CD4-positive, alpha-beta T cell treated with Interleukin-4 for 4 hours (primary cell): ENCODE results near the gene HIVEP3.

ENCODE experiments used
- DNase-seq: peaks from one replicate; pipeline ENCODE4 v3.0.0-alpha.2; 2020

HIVEP3 gene

GRCh38 chr1:41621256-41621655, 297.5 kb downstream of the HIVEP3 start:
- no peak for DNase-seq

- no peak for DNase-seq
These were observed 298.2 kb downstream of the HIVEP3 start for GRCh38 chr1:41620365-41621169.

DNA sequence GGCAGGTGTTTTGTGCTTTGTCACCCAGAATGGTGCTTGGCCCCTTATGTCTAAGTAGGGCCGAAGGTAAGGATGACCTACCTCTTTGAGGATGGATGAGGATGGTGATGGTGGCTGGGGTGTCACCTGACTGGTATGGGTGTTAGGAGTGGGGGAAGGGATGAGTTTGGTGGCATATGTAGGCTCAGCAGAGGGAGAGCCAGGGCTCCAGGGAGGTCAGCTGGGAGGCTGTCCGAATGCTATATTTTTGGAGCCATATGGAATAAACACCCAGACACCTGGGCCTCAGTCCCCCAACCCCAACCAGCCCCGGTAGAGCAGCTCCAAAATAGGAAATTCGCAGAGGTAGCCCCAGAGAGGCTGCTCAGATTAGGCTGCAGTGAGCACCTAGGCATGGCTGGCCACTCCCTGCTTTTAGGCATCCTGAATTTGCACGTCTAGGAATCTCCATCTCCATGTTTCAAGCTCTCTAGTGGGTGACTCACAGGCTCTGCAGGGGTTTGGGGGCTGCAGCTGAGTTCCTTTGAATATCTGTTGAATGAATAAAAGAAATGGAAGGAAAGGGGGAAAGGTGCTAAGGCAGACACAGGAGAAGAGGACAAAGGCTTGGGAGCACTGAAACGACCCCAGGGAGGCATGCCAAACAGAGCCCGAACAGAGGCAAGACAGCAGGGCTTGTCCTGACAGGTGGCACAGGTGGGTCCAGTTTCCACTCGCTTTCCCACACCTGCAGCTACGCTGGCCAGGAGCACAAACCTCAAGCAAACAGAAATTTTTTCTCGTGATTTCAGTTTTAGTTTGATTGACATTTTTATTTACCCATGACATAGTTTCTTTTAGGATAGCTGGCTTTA, 299.0 kb downstream of the HIVEP3 start:
- no peak for DNase-seq

GRCh38 chr1:41618871-41619270, 299.9 kb downstream of the HIVEP3 start:
- DNase-seq: no peak

GRCh38 chr1:41618066-41618825, 300.5 kb downstream of the HIVEP3 start:
- no peak for DNase-seq

DNA sequence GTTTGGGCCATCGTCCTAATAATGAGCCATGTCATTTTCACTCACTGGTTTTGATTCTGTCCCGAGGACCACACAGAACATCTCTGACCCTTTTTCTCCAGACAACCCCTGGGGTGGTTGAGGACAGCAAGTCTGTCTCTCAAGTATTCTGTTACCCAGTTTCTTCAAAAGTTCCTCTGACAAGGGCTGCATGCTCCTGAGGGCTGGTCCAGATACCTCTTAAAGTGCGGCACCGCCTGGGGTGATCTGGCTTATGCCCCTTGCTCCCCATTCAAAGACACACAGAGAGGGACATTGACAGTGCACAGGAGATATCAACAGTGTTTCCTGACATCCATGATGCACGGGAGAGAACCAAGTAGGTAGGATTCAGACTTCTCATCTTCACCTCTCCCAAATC, 301.4 kb downstream of the HIVEP3 start:
- DNase-seq: no peak

- DNase-seq: no peak
These were observed 302.2 kb downstream of the HIVEP3 start for GRCh38 chr1:41616563-41616962.

DNA sequence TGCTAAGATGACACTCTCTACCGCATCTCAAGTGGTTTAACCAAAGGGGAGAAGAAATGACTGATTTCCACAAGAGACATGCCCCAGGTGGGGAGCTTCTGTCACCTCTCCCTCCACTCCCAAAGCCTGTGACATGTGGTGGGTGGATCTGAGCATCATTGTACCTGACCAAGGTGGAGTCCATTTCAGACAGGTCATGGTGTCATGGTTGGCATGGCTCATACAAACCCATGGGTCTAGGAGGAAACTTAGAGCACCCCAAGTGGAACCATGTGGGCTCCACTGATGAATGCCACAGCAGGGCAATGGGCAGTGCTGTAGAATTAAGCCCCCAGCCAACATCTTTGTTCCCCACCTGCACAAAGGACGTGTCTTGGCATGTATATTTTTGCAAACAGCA, 302.7 kb downstream of the HIVEP3 start:
- DNase-seq: no peak

DNA sequence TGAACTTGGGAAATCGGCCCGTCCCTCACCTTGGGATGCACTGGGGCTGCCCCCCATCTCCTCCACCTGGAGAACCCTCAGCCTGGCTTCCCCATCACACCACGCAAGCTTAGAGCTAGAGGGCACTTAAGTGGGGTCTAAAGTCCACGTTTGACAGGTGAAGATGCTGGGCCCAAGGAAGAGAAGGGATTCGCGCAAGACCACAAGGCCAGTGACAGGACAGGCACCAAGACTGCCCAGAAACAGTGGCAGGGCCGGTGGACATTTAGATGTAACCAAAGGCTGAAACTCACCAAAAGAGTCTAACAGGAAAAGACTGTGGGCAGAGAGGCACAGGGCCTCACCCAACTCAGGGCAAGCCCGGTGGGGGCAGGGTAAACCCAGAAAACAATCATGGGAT, 303.4 kb downstream of the HIVEP3 start:
- no peak for DNase-seq

- DNase-seq: no peak
These were observed 303.9 kb downstream of the HIVEP3 start for GRCh38 chr1:41614818-41615217.

DNA sequence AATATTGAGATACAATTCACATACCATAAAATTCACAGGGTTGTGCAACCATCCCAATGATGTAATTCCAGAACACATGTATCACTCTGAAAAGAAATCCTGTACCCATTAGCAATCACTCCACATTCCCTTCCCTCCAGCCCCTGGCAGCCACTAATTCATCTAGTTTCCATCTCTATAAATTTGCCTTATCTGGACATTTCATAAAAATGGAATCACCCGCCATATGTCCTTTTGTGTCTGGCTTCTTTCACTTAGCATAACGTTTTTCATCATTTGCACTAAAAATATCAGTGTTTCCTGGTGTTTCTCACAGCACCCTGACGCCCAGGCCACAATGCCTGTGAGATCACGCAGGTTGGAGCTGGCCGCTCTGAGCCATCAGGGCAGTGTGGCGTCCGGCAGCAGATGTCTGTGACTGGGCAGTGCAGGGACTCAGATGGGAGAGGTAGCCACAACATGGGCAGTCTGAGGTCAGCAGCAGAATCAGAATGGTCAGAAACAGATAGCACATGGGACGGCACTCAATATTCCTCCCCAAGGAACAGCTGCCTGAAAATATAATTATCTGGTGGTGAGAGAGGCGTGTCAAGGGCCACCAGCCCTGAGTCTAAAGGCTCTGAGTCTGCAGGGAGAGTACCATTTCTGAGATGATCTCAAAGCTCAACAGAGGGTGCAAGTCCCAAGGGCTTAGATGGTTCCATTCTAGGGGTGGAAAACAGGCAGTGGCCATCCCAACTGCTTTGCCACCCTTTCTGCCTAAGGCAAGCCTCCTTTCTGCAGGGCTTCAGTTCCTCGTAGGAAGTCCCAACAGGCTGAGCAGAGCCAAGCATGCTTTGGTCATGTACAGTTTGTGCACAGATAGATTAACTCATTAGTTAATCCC, 304.8 kb downstream of the HIVEP3 start:
- no peak for DNase-seq

- no peak for DNase-seq
These were observed 305.8 kb downstream of the HIVEP3 start for GRCh38 chr1:41612953-41613352.

DNA sequence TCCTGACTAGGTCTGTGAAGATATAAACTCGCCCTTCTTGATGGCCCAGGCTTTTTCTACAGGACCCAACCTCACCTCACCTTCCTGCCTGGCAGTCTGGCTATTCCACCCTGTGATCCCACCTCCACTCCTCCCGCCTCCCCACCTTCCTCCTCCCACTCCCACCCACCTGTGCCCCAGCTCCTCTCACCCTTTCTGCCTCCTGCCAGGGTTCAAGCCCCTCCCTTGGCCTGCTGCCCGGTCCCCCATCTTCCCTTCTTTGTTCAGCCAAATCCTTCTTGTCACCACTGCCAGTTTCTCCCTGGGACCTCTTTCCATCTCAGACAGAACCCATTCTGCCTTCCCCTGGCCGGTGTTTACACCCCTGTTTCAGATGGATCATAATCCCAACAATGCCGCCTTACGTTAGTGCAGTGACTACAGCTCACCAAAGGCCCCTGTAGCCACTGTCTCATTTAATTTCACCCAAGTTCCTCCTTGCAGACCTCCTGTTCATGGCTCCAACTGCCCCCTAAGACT, 306.7 kb downstream of the HIVEP3 start:
- DNase-seq: no peak

- DNase-seq: no peak
These were observed 307.4 kb downstream of the HIVEP3 start for GRCh38 chr1:41611068-41611931.

- DNase-seq: no peak
These were observed 308.4 kb downstream of the HIVEP3 start for GRCh38 chr1:41610361-41610760.

GRCh38 chr1:41609166-41609883, 309.4 kb downstream of the HIVEP3 start:
- no peak for DNase-seq

DNA sequence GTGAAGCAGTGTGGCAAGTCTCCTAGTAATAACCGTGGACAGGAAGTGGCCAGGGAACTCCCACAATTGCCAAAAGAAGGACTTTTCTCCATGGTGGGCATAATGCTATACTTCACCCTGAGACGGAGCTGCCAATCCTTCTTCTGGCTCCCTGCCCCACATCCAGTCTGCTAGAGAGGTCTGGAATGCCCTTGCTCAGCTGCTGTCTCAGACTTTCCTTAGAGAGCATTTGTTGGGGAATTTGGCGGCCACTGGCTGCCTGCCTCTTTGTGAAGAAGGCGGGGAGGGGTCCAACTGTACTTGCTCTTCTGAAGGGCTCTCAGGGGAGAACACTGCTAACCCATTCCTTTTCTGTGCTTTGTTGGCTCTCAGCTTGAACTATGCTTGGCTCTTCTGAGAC, 310.5 kb downstream of the HIVEP3 start:
- no peak for DNase-seq

- DNase-seq: no peak
These were observed 310.9 kb downstream of the HIVEP3 start for GRCh38 chr1:41607808-41608207.

GRCh38 chr1:41599912-41600311, 318.8 kb downstream of the HIVEP3 start:
- DNase-seq: no peak

- no peak for DNase-seq
These were observed 320.4 kb downstream of the HIVEP3 start for GRCh38 chr1:41598325-41598724.
